HepG2 (cell line): ENCODE data around the gene RSL1D1. TPM values are rescaled to one million over a fixed set of nuclear protein-coding genes. Genes with fewer than 3 reads are reported as not detected.

ENCODE experiments used
- BORCS8-MEF2B ChIP-seq: sonication (generic); formaldehyde crosslinking; IDR thresholded peaks from 2 replicates; pipeline ENCODE4 v1.8.0; 2022; ENCODE audit warnings: mild to moderate bottlenecking, missing genetic modification reagents
- ETV6 ChIP-seq: sonication (generic); formaldehyde crosslinking; conservative IDR thresholded peaks from 2 replicates; pipeline ENCODE4 v1.4.0; 2020; ENCODE audit warnings: missing genetic modification reagents
- KAT7 ChIP-seq: IDR thresholded peaks from 2 replicates; pipeline ENCODE4 v1.6.1; 2018; ENCODE audit warnings: borderline replicate concordance, missing compliant biosample characterization
- MEIS2 ChIP-seq: sonication (generic); formaldehyde crosslinking; IDR thresholded peaks from 2 replicates; pipeline ENCODE4 v1.9.0; 2021; ENCODE audit warnings: mild to moderate bottlenecking, missing genetic modification reagents
- POLR2A ChIP-seq, 2 experiments: IDR thresholded peaks; 2 replicates each; pipeline ENCODE4 v1.6.1; 2011; ENCODE audit warnings: low read depth in 2 of 2, low read length in 2 of 2, mild to moderate bottlenecking in 1 of 2, moderate library complexity in 1 of 2; ENCODE audit not compliant: insufficient read depth in 1 of 2
- SATB2 ChIP-seq: sonication (generic); formaldehyde crosslinking; IDR thresholded peaks from 2 replicates; pipeline ENCODE4 v1.5.0; 2020; ENCODE audit warnings: missing genetic modification reagents
- TAF1 ChIP-seq: sonication (generic); formaldehyde crosslinking; IDR thresholded peaks from 2 replicates; pipeline ENCODE4 v1.4.0; 2020; ENCODE audit warnings: missing genetic modification reagents
- ZFX ChIP-seq: sonication (generic); formaldehyde crosslinking; IDR thresholded peaks from 2 replicates; pipeline ENCODE4 v1.4.0; 2020; ENCODE audit warnings: mild to moderate bottlenecking, low read depth, missing genetic modification reagents, moderate library complexity
- ZNF780A ChIP-seq: sonication (generic); formaldehyde crosslinking; IDR thresholded peaks from 2 replicates; pipeline ENCODE4 v1.8.0; 2022; ENCODE audit warnings: mild to moderate bottlenecking, missing genetic modification reagents, moderate library complexity
- polyA plus RNA-seq, 8 experiments: library from polyadenylated mRNA; depleted of rRNA in 3 of 8; stranded (reverse) in 7 of 8; unstranded in 1 of 8; fragments of >200 nt; fragmentation: Illumina TruSeq in 4 of 8; extraction: Trizol in 4 of 8; gene quantifications; 2 replicates each; pipeline versions ENCODE4 v1.2.1 to v1.2.3, GENCODE V29; 2011 to 2016; ENCODE audit warnings: low read depth in 4 of 8, missing spikeins in 1 of 8, mixed read lengths in 1 of 8; ENCODE audit not compliant: insufficient read depth in 1 of 8
- total RNA-seq, 5 experiments: library from RNA; depleted of rRNA; stranded (reverse); fragments of >200 nt; fragmentation: Illumina TruSeq; extraction: Trizol; gene quantifications; 2 replicates each; pipeline ENCODE4 v1.2.3, GENCODE V29; 2016; ENCODE audit warnings: low read depth in 1 of 5
- TF ChIP-seq, protein P1 (sequence below): sonication (generic); formaldehyde crosslinking; IDR thresholded peaks from 2 replicates; pipeline ENCODE4 v1.4.0; 2020; ENCODE audit warnings: missing genetic modification reagents
- TF ChIP-seq, protein P2 (sequence below): IDR thresholded peaks from 2 replicates; pipeline ENCODE4 v1.6.1; 2016; ENCODE audit warnings: low read depth
- TF ChIP-seq, protein P3 (sequence below): sonication (generic); formaldehyde crosslinking; IDR thresholded peaks from 2 replicates; pipeline ENCODE4 v1.4.0; 2020; ENCODE audit warnings: missing genetic modification reagents
- TF ChIP-seq, protein P4 (sequence below): sonication (generic); formaldehyde crosslinking; conservative IDR thresholded peaks from 2 replicates; pipeline ENCODE4 v1.5.0; 2020; ENCODE audit warnings: missing genetic modification reagents

Gene RSL1D1
- total and polyA plus RNA-seq, 2 of the 13 experiments (the other 11 are each of a cell fraction or from before 2014, with no cell fraction given): 187 to 343 TPM

DNA sequence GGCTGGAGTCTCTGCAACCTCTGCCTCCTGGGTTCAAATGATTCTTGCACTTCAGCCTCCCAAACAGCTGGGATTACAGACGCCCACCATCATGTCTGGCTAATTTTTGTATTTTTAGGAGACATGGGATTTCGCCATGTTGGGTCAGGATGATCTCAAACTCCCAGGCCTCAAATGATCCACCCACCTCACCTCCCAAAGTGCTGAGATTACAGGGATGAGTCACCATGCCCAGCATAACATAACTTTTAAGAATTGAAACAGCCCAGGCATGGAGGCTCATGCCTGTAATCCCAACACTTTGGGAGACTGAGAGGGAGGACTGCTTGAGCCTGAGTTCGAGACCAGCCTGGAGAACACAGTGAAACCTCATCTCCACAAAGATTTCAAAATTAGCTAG is 2.5 kb downstream of the RSL1D1 start (continued):
- TF ChIP-seq, protein P1, sequence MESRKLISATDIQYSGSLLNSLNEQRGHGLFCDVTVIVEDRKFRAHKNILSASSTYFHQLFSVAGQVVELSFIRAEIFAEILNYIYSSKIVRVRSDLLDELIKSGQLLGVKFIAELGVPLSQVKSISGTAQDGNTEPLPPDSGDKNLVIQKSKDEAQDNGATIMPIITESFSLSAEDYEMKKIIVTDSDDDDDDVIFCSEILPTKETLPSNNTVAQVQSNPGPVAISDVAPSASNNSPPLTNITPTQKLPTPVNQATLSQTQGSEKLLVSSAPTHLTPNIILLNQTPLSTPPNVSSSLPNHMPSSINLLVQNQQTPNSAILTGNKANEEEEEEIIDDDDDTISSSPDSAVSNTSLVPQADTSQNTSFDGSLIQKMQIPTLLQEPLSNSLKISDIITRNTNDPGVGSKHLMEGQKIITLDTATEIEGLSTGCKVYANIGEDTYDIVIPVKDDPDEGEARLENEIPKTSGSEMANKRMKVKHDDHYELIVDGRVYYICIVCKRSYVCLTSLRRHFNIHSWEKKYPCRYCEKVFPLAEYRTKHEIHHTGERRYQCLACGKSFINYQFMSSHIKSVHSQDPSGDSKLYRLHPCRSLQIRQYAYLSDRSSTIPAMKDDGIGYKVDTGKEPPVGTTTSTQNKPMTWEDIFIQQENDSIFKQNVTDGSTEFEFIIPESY (CRISPR knock-in tag): no peak
- TF ChIP-seq, protein P2, sequence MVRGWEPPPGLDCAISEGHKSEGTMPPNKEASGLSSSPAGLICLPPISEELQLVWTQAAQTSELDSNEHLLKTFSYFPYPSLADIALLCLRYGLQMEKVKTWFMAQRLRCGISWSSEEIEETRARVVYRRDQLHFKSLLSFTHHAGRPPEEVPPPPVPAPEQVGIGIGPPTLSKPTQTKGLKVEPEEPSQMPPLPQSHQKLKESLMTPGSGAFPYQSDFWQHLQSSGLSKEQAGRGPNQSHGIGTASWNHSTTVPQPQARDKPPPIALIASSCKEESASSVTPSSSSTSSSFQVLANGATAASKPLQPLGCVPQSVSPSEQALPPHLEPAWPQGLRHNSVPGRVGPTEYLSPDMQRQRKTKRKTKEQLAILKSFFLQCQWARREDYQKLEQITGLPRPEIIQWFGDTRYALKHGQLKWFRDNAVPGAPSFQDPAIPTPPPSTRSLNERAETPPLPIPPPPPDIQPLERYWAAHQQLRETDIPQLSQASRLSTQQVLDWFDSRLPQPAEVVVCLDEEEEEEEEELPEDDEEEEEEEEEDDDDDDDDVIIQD: no peak
- TF ChIP-seq ETV6 (CRISPR knock-in tag): no peak
- TF ChIP-seq ZNF780A (CRISPR knock-in tag): no peak
- 0 out of 2 replicates have a peak, but pooled peaks have one; percentile 22 for TF ChIP-seq TAF1 (CRISPR knock-in tag)
- TF ChIP-seq, protein P3, sequence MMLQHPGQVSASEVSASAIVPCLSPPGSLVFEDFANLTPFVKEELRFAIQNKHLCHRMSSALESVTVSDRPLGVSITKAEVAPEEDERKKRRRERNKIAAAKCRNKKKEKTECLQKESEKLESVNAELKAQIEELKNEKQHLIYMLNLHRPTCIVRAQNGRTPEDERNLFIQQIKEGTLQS (CRISPR knock-in tag): 0 out of 2 replicates have a peak, but pooled peaks have one; percentile 38
- TF ChIP-seq BORCS8-MEF2B (CRISPR knock-in tag): no peak
- no peak for TF ChIP-seq SATB2 (CRISPR knock-in tag)
- TF ChIP-seq, protein P4, sequence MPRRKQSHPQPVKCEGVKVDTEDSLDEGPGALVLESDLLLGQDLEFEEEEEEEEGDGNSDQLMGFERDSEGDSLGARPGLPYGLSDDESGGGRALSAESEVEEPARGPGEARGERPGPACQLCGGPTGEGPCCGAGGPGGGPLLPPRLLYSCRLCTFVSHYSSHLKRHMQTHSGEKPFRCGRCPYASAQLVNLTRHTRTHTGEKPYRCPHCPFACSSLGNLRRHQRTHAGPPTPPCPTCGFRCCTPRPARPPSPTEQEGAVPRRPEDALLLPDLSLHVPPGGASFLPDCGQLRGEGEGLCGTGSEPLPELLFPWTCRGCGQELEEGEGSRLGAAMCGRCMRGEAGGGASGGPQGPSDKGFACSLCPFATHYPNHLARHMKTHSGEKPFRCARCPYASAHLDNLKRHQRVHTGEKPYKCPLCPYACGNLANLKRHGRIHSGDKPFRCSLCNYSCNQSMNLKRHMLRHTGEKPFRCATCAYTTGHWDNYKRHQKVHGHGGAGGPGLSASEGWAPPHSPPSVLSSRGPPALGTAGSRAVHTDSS: no peak
- 0 out of 2 replicates have a peak, but pooled peaks have one; percentile 19 for TF ChIP-seq ZFX
- TF ChIP-seq POLR2A (IDR thresholded peaks at IDR 0.05; ENCODE audit: insufficient read depth in 1 of 2, low read depth in 2 of 2, low read length in 2 of 2): peak in 1 of 2 experiments; percentile 29; a peak in 1 of 4 replicates
- no peak for TF ChIP-seq MEIS2 (CRISPR knock-in tag)
- 0 out of 2 replicates have a peak, but pooled peaks have one; percentile 27 for TF ChIP-seq KAT7 (CRISPR knock-in tag)
